ENCODE measurements around the gene GRIP2. TPM values are rescaled to one million over a fixed set of nuclear protein-coding genes. Genes with fewer than 3 reads are reported as not detected.

GRIP2 gene
- total and polyA plus RNA-seq, 12 donors: 0.09 to 2.5 (median 1.1) TPM

DNA sequence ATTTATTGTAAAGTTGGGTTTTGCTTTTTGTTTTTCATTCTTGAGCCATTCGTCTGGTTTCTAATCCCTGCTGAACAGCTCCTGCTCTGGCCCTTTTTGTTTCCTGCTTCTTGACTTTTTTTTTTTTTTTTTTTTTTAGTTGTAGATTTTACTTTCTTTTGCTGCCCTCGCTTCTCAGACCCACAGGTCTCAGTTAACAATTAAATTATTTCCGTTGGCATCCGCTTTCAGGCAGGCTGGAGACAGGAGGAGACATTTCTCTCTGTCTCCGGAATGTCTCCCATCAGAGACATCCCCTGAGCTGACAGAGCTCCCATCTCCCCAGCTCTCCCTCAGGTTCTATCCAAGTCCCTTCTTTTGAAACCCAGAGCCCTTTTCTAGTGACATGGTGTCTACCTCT lies 69.1 kb downstream of the GRIP2 start:
- Histone ChIP-seq H3K9me3 (replicated peaks in 1 of 3) (no peaks in the 10 kb centered on the region), H3K27me3 (no peaks in the 10 kb centered on the region), H3K36me3 (replicated peaks in 1 of 2) (peaks cover 0 to 50% of the 10 kb centered on the region in 2 donors), H3K4me3 (no peak overlapping the region), H3K27ac (peak overlapping the region in 1 of 5 donors; percentile 23), H3K4me1 (replicated peaks in 1 of 2) (peaks cover 19 to 34% of the 10 kb centered on the region in 2 donors)
- intact Hi-C loops (cut with DNase I): no loop called here
- DNase-seq: no peak
- WGBS, 4 donors: 83 to 94% (median 84%) methylated on average over 5 of the region's 5 CpGs
- TF ChIP-seq POLR2A (IDR thresholded peaks at IDR 0.05): no peak
- TF ChIP-seq CTCF (IDR thresholded peaks at IDR 0.05): no peak

DNA sequence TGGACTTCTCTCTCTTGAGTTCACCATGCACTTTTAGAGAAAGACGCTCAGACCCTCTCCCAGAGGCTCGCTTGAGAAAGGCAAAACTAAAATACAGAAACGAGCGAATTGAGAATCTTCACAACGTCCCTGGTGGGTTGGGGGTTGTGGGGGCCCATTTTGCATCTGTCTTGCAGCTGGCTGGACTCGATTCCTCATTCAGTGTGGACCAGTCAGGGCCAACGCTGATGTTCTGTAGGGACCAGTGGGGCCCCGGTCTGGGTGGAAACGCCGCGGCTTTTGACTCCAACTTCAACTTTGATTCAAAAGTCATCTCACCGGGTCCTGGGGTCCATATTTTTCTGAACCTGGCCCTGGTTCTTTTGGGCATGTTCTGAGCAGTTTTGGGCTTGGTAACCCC lies 69.7 kb downstream of the GRIP2 start:
- no peaks in the 10 kb centered on the region for H3K27me3 ChIP-seq
- H3K9me3 ChIP-seq (replicated peaks in 1 of 3): no peaks in the 10 kb centered on the region
- H3K4me3 ChIP-seq: no peak overlapping the region
- peaks cover 19 to 29% of the 10 kb centered on the region in 2 donors for H3K4me1 ChIP-seq (replicated peaks in 1 of 2)
- TF ChIP-seq CTCF (IDR thresholded peaks at IDR 0.05): no peak
- TF ChIP-seq POLR2A (IDR thresholded peaks at IDR 0.05): no peak
- WGBS, 4 donors: 92 to 94% (median 94%) methylated on average over 11 to 12 of the region's 12 CpGs
- no peak overlapping the region for H3K27ac ChIP-seq
- no peak for DNase-seq
- H3K36me3 ChIP-seq (replicated peaks in 1 of 2): peaks cover 0 to 54% of the 10 kb centered on the region in 2 donors
- intact Hi-C loops (cut with DNase I): no loop called here

GRCh38 chr3:14468621-14468981 lies 71.5 kb downstream of the GRIP2 start:
- no peaks in the 10 kb centered on the region for H3K27me3 ChIP-seq
- peaks cover 13 to 23% of the 10 kb centered on the region in 2 donors for H3K4me1 ChIP-seq (replicated peaks in 1 of 2)
- intact Hi-C loops (cut with DNase I): loop anchor here (5.0 kb wide), 3 partner anchors 66 to 266 kb away; partner anchors contain the start of gene SLC6A6 (in 1 of the 2)
- H3K36me3 ChIP-seq (replicated peaks in 1 of 2): peaks cover 0 to 70% of the 10 kb centered on the region in 2 donors
- H3K27ac ChIP-seq: no peak overlapping the region
- 85 to 93% (median 87%) methylated on average over 10 to 13 of the region's 13 CpGs for WGBS, 4 donors
- TF ChIP-seq POLR2A (IDR thresholded peaks at IDR 0.05) (no peak), CTCF (IDR thresholded peaks at IDR 0.05) (no peak)
- no peak for DNase-seq
- H3K9me3 ChIP-seq (replicated peaks in 1 of 3): no peaks in the 10 kb centered on the region
- H3K4me3 ChIP-seq: no peak overlapping the region

DNA sequence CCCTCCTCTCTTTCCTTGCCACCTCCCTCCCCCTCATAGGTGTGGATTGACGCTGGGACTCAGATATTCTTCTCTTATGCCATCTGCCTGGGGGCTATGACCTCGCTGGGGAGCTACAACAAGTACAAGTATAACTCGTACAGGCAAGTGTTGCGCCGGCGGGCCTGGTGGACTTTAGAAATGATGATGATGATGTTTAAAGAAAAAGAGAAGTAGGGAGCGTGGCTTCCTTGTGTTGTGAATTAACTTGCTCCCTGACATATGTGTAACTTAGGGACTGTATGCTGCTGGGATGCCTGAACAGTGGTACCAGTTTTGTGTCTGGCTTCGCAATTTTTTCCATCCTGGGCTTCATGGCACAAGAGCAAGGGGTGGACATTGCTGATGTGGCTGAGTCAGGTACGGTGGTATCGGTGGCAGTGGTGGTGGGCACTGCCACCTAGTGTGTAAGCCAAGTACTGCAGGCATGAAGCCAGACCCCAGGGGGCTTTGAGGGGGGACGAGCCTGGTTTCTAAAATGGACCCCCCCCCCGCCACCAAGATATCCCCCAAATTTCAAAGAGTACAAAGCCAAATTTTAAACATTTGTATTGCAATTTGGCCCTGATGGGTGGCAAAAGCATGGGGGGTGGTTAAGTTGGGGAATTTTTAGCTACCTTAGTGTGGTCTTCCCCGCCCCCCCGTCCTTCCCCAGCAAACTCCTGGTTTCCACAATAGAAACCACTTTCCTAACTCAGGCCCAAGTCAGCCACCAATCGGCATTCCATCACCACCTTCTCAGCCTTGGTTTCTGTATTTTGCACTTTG lies 72.1 kb downstream of the GRIP2 start:
- H3K4me1 ChIP-seq (replicated peaks in 1 of 2): peaks cover 7 to 17% of the 10 kb centered on the region in 2 donors
- 64 to 70% (median 67%) methylated on average over 14 to 15 of the region's 15 CpGs for WGBS, 4 donors
- peaks cover 0 to 76% of the 10 kb centered on the region in 2 donors for H3K36me3 ChIP-seq (replicated peaks in 1 of 2)
- intact Hi-C loops (cut with DNase I): loop anchor here (5.0 kb wide), 3 partner anchors 66 to 266 kb away; partner anchors contain the start of gene SLC6A6 (in 1 of the 2)
- H3K9me3 ChIP-seq (replicated peaks in 1 of 3): no peaks in the 10 kb centered on the region
- H3K27me3 ChIP-seq: no peaks in the 10 kb centered on the region
- DNase-seq: peak in 3 of 7 donors; percentile 42 to 56 (median 55)
- TF ChIP-seq CTCF (IDR thresholded peaks at IDR 0.05) (peak; percentile 81 to 94 (median 88)), POLR2A (IDR thresholded peaks at IDR 0.05) (no peak)
- no peak overlapping the region for H3K4me3 ChIP-seq
- H3K27ac ChIP-seq: peak overlapping the region in 1 of 5 donors; percentile 12
